Measurements from ENCODE around the gene WDR5.

DNA sequence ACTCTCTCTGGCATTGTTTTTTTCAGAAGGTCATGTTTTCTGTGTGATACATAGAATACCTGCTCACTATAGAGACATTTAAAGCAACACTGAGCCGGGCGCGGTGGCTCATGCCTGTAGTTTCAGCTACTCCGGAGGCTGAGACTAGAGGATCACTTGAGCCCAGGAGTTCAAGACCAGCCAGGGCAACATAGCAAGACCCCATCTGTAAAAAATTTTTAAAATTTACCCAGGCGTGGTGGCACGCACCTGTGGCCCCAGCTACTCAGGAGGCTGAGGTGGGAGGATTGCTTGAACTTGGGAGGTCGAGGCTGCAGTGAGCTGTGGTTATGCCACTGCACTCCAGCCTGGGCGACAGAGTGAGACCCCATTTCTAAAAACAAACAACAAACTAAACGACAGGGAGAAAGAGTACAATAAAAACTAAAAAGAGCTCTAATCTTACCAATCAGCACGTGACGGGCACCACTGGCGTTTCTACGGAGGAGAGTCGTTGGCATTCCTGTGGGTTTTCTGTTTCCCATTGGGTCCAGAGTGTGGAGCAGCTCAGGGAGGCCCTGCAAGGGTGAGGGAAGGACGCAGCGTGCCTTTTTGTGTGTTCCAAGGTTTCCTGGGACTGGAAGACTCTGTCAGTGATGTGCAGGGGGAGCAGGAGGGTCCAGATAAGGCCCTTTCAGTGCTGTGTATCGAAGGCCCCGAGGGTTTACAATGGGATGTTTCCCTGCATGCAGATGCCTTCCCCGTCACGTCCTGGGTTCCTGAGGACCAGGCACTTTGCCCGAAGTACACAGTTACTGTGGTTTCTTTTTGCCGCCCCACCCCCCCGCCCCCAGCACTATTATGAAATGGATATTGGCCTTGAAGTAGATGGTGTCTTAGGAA, 35.7 kb downstream of the WDR5 start:
- no peak for TF ChIP-seq POLR2A (IDR thresholded peaks at IDR 0.05)
- TF ChIP-seq, protein P1, sequence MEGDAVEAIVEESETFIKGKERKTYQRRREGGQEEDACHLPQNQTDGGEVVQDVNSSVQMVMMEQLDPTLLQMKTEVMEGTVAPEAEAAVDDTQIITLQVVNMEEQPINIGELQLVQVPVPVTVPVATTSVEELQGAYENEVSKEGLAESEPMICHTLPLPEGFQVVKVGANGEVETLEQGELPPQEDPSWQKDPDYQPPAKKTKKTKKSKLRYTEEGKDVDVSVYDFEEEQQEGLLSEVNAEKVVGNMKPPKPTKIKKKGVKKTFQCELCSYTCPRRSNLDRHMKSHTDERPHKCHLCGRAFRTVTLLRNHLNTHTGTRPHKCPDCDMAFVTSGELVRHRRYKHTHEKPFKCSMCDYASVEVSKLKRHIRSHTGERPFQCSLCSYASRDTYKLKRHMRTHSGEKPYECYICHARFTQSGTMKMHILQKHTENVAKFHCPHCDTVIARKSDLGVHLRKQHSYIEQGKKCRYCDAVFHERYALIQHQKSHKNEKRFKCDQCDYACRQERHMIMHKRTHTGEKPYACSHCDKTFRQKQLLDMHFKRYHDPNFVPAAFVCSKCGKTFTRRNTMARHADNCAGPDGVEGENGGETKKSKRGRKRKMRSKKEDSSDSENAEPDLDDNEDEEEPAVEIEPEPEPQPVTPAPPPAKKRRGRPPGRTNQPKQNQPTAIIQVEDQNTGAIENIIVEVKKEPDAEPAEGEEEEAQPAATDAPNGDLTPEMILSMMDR (IDR thresholded peaks at IDR 0.05): no peak

Data from esophagus squamous epithelium (tissue), 4 donors.